ENCODE measurements around the gene HAVCR1.

Gene HAVCR1

DNA sequence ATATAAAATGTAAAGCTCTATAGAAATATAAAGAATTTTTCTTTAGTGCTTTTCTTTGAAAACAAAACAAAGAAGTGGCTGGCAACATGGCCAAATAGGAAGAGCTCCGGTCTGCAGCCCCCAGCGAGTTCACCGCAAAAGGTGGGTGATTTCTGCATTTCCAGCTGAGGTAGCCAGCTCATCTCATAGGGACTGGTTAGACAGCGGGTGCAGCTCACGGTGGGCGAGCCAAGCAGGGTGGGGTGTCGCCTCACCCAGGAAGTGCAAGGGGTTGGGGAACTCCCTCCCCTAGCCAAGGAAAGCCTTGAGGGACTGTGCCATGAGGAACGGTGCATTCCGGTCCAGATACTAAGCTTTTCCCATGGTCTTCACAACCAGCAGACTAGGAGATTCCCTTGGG lies 74.9 kb downstream of the HAVCR1 start:
- no peak for DNase-seq (ENCODE audit: low spot score)

DNA sequence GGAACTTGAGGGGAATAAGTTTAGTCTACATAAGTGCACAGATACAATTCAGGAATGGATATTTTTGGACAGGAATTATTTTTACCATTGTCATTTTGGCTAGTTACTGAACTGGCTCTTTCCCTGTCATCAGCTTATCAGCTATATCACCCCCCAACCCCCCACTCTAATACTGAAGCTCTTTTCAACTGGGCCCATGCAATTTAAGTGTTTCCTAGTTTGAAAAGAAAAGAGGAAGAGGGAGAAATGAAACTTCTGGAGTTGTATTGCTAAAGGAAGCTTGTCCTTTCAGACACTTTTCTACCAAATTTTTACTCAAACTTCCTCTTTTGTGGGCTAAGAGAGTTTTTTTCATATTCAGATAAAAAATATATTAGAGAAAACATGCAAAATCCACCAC lies 77.4 kb downstream of the HAVCR1 start:
- no peak for DNase-seq (ENCODE audit: low spot score)
